Stimulated activated CD8-positive, alpha-beta memory T cell treated with anti-CD3 and anti-CD28 coated beads, Interleukin-7, amount 100 ng/mL, for 24 hours (primary cell): Measurements from ENCODE around the gene ITM2C.

Experiments used
- DNase-seq: peaks from one replicate; pipeline ENCODE4 v3.0.0-alpha.2; 2020; ENCODE audit warnings: low read depth

The ITM2C gene

GRCh38 chr2:230907361-230908091 lies 42.8 kb downstream of the ITM2C start:
- DNase-seq = no peak

GRCh38 chr2:230908092-230908594 lies 43.4 kb downstream of the ITM2C start:
- DNase-seq = no peak

DNA sequence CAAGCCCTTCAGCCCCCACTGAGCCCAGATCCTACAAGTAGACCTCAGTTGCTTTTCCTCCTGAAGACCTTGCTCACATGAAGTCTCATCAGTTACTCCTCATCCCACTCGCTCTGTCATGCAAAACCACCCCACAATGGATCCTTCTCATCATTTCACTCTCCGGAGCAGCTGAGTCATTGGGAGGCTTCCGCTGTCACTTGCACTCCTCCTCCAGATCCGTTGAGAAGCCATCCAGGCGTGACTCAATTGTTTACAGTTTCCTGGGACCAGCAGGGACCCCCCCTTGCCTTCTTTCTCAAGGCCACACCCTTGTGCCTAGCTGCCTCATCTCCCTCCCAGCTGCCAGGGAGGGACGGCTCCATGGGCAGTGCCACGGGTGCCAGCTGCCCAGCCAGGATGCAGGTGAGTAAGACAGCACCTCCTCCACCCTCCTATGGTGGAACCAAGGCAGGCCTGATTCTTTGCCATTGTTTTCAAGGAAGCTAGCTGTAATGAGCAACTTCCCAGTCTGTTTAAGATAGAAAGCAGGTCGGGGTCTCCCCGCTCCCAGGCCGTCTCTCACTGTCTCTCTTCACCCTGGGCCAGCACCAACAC lies 44.0 kb downstream of the ITM2C start:
- DNase-seq = no peak

DNA sequence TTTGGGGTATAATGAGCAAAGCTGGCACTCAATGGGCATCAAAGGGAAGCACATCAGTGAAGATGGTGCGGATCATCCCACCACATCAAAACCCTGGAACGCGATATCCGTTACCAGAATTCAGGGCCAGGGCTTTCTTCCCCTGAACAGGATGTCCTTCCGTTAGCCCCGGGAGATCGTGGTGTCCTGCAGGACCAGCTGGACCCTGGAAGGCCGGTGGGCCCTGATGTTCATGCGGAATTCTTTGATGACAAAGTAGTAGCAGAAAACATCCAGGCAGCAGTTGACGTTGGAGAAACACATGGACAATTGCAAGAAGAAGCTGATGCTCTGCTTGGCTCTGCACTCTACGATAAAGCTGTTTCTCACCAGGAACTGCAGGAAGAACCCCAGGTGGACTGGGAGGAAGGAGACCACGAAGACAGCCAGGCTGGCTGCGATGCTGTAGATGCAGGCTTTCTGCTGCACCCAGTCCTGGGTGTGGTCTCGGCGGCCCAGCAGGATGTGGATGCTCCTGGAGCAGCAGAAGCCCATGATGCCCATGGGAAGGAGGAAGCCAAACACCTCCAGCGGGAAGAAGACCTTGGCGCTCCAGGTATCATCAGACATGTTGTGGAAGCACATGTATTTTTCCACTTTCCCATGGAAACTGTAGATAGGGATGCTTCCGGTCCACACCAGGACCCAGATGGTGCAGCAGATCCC lies 45.3 kb downstream of the ITM2C start:
- DNase-seq = no peak

GRCh38 chr2:230910546-230911177 lies 45.9 kb downstream of the ITM2C start:
- no peak for DNase-seq

DNA sequence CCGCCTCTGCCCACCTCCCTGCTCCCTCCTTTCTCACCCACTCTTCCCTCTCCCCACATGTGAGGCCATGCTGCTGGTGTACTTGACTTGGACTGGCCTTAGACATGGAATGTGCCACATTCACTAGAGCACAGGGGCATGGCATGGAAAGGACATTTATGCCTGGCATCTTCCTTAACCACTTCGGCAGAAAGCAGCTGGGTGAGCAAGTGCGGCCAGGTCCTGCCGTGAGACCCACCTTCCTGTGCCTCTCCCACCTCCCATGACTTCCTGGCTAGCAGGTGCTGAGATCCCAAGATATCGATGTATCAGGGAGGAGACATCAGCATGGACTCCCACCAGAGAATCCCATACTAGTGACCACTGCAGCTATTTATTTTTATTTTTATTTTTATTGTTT lies 47.3 kb downstream of the ITM2C start:
- no peak for DNase-seq

DNA sequence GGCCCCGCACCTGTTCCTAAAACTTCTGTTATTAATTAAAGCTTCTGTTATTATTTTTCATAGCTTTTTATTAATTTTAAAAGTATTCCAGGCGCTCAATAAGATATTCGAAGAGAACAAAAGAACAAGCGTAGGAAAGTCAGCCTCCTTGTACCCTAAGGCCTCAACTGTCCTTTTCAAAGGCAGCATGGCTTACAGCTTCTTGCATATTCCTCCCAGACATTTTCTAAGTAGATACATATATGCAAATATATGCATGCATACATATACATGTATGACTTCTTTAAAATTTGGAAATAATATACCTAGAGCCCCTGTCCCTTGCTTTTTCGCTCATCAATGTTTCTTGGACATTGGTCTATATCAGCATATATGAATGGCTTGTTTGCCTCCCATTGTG lies 48.0 kb downstream of the ITM2C start:
- DNase-seq = no peak

DNA sequence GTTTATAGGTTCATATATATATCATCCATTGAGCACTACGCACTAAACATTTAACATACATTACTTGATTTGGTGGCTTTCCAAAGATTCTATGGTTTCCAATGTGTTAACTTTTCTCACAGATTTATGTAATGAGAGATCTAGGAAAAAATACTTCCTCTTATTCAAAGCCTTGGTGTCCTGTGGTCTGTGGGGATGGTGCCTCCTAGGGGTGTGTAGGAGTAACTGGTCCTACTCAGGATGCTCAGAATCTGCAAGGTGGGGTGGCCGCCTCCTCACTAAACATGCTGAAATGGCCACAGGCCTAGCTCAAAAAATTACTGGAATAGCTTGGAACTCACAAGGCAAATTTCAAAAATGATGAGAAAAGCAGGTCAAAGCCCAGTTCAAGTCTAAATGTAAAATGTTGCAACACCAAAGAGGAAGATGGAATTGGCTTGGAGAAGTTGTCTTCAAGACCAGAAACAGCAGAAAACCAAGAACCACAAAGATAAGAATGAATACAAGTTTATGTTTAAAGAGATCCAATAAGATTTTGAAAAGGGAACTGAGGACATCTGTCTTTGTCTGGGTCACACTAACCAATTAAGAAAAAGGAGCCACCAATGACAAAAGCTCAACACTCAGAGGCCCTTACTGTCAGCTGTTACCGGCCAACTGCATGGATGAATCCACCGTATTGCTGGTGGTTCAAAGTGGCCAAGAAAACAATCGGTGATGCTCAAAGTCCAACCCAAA lies 48.8 kb downstream of the ITM2C start:
- no peak for DNase-seq

- DNase-seq = no peak
Measured at GRCh38 chr2:230914886-230915285, 50.1 kb downstream of the ITM2C start.

- no peak for DNase-seq
Measured at GRCh38 chr2:230915319-230915718, 50.6 kb downstream of the ITM2C start.

DNA sequence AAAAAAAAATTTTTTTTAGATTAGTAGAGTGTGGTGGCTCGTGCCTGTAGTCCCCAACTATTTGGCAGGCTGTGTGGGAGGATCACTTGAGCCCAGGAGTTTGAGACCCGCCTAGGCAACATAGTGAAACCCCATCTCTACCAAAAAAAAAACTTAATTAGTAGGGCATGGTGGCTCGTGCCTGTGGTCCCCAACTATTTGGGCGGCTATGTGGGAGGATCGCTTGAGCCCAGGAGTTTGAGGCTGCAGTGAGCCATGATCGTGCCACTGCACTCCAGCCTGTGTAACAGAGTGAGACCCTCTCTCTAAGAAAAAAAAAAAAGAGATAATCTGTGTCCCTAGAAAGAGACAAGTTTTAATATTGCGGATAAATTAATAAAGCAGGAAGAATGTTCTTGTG lies 51.5 kb downstream of the ITM2C start:
- no peak for DNase-seq

DNA sequence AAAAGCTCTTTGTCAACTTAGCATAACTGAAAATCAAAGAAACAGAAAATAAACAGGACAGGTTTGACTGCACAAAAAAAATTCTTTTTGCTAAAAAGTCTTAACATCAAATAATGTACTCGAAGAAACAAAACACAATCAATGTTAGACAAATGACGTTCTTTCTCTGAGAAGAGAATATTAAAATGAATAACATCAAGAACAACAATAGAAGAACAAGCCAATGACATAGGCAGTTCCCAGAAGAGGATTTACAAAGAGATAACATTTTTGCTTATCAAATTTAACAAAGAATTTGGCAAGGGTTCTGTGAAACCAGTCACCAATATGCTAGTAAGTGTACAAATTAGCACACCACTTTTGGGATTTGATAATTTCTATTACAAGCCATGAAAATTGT lies 54.5 kb downstream of the ITM2C start:
- no peak for DNase-seq

DNA sequence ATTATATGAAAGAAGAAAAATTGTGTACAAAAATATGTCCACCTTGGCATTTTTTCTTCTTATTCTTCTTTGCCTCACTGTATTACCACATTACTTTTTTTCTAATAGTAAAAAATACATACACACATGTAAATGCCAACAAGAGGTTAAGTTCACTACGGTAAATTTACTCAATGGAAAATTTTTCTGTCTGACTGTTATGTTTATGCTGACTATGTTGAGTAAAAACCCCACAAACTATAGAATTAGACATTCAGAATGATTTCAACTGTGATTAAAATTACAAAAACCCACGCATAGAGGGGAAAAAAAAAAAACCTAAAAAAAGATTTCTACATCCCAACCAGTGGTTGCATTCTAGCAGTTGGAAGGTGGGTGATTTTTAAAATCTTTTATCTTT lies 54.9 kb downstream of the ITM2C start:
- no peak for DNase-seq

DNA sequence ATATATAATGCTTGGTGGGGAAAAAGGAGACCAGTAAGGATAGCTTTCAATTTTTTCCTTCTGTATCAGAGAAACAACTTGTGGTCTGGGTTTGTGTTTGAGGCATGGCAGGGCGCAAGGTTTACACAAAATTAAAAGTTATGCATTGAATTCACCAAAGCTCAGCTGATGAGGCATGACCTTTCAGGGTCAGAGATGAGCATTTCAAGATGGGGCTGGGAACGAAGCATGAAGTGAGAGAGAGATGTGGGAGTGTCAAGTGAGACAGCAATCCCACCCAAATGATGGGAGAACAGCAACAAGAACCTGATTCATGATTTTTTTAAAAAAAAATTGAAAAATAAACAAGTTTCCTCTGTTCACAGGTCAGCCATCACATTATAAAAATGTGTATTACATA lies 55.4 kb downstream of the ITM2C start:
- DNase-seq = no peak

DNA sequence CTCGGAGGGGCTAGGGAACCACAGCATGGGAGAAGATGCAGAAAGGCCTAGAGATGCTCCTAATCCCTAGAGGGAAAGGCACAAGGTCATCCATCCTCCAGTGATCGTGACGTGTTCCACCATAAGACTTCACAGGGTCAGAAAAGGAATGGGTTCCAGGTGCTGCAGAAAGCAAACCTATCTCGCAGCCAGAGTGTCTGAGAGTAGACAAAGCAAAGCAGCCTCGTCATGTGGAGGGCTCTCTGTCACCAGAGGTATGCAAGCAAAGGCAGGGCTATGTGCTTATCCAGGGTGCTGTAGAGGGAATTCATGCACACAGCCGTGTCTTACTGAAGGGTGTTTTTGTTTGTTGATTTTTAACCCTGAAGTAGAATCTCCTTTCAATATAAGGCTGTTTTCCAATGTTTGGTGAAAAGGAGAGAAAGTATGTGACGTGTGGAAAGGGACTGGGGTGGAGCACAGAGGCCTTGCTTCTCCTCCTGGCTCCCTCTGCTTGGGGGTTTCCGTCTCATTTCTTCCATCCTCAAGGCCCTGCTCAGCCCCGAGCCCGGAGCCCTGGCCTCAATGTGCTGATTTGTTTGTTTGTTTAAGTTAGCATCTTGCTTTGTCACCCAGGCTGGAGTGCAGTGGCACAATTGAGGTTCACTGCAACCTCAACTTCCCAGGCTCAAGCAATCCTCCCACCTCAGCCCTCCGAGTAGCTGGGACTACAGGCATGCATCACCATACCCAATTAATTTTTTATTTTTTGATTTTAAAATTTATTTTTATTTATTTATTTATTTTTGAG lies 57.3 kb downstream of the ITM2C start:
- DNase-seq = no peak

GRCh38 chr2:230922951-230923717 lies 58.4 kb downstream of the ITM2C start:
- no peak for DNase-seq

GRCh38 chr2:230924092-230924469 lies 59.3 kb downstream of the ITM2C start:
- DNase-seq = no peak

DNA sequence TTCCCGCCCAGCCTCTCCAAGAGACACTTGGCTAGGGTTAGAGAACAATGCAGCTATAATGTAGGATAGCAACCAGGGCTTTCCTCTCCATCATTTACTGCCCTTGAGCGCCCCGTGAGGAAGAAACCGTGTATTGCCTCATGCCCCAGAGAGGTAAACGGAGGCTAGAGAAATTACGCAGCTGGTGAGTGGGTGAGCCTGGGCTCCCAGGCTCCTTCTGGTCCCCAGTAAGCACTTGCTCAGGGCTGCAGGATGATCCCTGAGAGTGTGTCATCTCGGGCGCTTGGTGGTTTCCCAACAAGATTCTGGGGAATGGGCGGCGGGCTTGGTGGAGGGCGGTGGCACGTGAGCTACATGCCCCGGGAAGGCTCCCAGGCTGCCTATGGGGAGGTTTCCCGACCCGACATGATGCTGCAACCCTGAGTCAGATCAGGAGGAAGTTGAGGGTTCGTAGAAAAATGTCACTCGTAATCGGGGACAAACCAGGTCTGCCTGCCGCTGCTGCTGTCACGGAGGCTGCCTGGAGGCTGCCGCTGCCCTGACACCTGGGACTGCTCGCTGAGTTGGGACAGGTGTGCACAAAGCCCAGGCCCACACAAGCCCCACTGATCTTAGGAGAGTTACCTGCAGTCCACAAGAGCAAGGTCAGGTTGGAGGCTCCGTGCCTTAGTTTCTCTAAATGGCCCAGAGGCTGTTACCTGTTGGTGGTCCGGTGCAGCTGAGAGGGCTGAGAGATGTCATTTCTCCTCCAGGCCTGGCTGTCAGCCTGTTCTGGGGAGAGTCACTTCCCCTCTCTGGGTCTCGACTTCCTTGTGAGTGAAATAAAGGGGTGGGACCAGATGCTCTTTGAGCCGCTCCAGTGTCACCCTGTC lies 60.0 kb downstream of the ITM2C start, which contains the start of gene GPR55:
Gene GPR55 (minus strand): TSS at position 773 of the 872 bp plus-strand sequence. CDS start 14,280 bp downstream, outside the sequence.
- DNase-seq = no peak

DNA sequence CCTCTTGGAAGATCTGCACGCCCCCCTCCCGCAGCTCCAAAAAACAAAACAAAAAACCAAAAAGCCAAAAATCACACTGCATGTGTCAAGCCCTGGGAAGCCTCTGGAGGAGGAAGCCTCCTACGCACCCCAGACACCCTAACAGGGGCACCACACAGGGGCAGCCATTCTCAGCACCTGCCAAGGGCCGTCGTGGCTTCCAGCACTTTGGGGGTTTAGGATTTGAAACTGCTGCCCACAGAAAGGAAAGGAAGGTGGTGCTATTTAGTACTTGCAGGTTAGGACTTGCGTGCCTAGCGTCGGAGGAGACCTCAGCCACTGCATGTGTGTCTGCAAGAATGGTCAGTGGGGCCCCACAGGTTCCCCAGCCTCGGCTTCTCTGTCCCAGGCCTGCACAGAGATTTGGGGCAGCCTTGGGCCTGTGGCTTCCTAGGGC lies 60.7 kb downstream of the ITM2C start:
- DNase-seq = no peak
